Rectal smooth muscle tissue (tissue), 1 donor: ENCODE data around the gene DTWD2.

Source experiments
- H3K27ac ChIP-seq: one replicate; pipeline ENCODE4 v1.7.0; 2013; ENCODE audit warnings: low read depth, low read length, inconsistent platforms
- H3K27me3 ChIP-seq: one replicate; pipeline ENCODE4 v1.7.0; 2013; ENCODE audit warnings: low read length; ENCODE audit not compliant: control insufficient read depth, insufficient read depth
- H3K36me3 ChIP-seq: one replicate; pipeline ENCODE4 v1.7.0; 2013; ENCODE audit warnings: low read length; ENCODE audit not compliant: control insufficient read depth, insufficient read depth
- H3K4me1 ChIP-seq: one replicate; pipeline ENCODE4 v1.7.0; 2013; ENCODE audit warnings: low read length; ENCODE audit not compliant: control insufficient read depth, insufficient read depth
- H3K4me3 ChIP-seq: one replicate; pipeline ENCODE4 v1.7.0; 2013; ENCODE audit warnings: low read length
- H3K9ac ChIP-seq: one replicate; pipeline ENCODE4 v1.7.0; 2013; ENCODE audit warnings: low read length

The DTWD2 gene

DNA sequence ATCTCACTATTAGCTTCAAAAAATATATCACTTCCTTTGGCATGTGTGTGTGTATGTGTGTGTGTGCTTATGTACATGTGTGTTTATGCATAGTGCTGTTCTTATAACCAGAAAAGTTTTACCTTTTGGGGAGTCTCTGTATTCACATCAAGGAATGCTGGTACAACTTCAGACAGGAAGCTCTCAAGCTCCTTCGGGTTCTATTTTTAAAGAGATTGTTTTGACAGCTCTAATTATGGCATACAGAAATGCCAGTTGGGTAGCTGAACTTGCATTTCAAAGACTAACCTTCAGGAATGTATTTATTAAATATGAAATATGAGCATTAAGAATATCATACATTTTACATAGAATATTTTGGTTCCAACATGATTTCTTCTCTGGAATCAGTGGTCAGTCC is 163.1 kb downstream of the DTWD2 start:
- Histone ChIP-seq H3K36me3 (no peaks in the 10 kb centered on the region), H3K27me3 (no peaks in the 10 kb centered on the region), H3K4me3 (no peak overlapping the region), H3K27ac (no peak overlapping the region), H3K4me1 (no peaks in the 10 kb centered on the region), H3K9ac (no peak overlapping the region)

DNA sequence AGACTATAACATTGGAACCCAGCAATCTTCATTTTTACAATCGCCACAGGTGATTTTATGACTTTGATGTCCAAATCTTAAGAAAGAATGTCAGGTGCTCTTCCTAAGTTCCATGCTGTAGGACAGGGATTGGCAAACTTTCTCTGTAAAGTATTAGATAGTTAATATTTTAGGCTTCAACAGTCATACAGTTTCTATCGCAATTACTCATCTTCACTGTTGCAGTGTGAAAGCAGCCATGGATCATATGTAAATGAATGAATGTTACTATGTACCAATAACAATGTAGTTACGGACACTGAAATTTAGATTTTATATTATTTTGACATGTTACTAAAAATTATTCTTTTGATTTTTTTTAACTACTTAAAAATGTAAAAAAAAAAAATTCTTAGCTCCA is 169.7 kb downstream of the DTWD2 start:
- H3K27me3 ChIP-seq = no peaks in the 10 kb centered on the region
- H3K4me3 ChIP-seq = no peak overlapping the region
- no peak overlapping the region for H3K27ac ChIP-seq
- no peaks in the 10 kb centered on the region for H3K36me3 ChIP-seq
- no peak overlapping the region for H3K9ac ChIP-seq
- no peaks in the 10 kb centered on the region for H3K4me1 ChIP-seq

GRCh38 chr5:118808441-118808840 is 179.9 kb downstream of the DTWD2 start:
- no peaks in the 10 kb centered on the region for H3K27me3 ChIP-seq
- H3K36me3 ChIP-seq = no peaks in the 10 kb centered on the region
- no peak overlapping the region for H3K4me3 ChIP-seq
- H3K9ac ChIP-seq = no peak overlapping the region
- H3K4me1 ChIP-seq = no peaks in the 10 kb centered on the region
- H3K27ac ChIP-seq = no peak overlapping the region

DNA sequence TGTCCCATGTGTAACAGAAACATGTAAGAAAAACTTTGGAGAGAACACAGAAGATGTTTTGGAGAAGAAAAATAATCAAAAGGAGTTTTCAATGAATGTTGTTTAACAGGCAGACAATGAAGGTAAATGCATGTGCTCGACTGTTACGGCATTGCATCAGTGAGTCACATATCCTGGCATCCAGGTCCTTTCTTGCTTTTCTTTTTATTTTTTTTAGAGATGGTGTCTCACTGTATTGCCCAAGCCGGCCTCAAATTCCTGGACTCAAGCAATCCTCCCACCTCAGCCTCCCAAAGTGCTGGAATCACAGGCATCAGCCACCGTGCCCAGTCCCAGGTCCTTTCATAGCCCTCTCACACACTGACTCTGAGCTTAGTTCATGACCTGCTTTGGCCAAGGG is 181.8 kb downstream of the DTWD2 start:
- H3K27me3 ChIP-seq = no peaks in the 10 kb centered on the region
- H3K4me3 ChIP-seq = no peak overlapping the region
- H3K9ac ChIP-seq = no peak overlapping the region
- H3K27ac ChIP-seq = no peak overlapping the region
- no peaks in the 10 kb centered on the region for H3K4me1 ChIP-seq
- H3K36me3 ChIP-seq = no peaks in the 10 kb centered on the region

DNA sequence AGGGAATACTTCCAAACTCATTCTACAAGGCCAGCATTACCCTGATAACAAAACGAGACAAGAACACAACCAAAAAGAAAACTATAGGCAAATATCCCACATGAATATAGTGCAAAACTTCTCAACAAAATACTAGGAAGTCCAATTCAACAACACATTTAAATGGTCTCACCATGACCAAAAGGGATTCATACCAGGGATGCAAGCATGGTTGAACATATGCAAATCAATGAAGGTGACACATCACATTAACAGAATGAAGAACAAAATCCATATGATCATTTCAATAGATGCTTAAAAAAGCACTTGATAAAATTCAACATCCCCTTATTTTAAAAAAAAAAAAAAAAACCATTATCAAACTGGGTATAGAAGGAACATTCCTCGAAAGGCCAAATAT is 186.0 kb downstream of the DTWD2 start:
- Histone ChIP-seq H3K27me3 (no peaks in the 10 kb centered on the region), H3K36me3 (no peaks in the 10 kb centered on the region), H3K27ac (no peak overlapping the region), H3K9ac (no peak overlapping the region), H3K4me1 (no peaks in the 10 kb centered on the region), H3K4me3 (no peak overlapping the region)

DNA sequence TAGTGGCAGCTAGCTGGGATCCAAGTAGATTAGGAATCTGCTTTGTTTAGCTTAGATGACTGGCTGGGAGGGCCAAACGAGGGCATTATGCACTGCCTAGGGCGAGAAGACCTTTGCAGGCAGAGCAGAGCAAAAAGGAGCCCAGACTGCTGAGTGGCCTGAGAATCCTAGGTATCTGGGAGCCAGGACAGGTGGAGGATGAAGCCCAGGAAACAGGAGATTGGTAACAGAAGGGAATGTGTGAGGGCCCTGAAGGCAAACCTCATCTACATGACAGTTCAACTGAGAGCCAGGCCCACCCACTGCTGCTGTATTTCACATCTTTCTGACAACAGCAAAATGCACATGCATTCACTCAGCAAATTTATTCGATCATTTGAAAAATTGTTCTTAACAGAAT is 192.3 kb downstream of the DTWD2 start:
- Histone ChIP-seq H3K9ac (no peak overlapping the region), H3K36me3 (no peaks in the 10 kb centered on the region), H3K4me3 (no peak overlapping the region), H3K27ac (no peak overlapping the region), H3K4me1 (peaks cover 6% of the 10 kb centered on the region), H3K27me3 (no peaks in the 10 kb centered on the region)

DNA sequence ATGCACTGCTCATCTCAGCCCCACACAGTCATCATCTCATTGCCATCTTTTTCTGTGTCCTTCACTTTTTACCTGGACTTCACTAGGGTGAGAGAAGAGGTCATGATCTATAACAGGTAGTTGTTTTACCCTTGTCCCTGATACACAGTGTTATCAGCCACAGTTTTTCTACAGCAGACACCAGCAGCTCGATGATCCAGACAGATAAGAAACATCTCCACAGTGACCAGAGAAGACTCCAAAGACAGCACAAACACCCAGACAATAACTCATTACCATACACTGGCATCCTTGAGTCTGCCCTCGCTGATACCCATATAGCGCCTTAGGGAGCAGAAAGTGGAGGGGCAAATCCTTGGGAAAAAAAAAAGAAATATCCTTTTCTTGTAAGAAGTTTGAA is 194.1 kb downstream of the DTWD2 start:
- Histone ChIP-seq H3K27ac (no peak overlapping the region), H3K4me1 (peaks cover 6% of the 10 kb centered on the region), H3K27me3 (no peaks in the 10 kb centered on the region), H3K4me3 (no peak overlapping the region), H3K36me3 (no peaks in the 10 kb centered on the region), H3K9ac (no peak overlapping the region)

DNA sequence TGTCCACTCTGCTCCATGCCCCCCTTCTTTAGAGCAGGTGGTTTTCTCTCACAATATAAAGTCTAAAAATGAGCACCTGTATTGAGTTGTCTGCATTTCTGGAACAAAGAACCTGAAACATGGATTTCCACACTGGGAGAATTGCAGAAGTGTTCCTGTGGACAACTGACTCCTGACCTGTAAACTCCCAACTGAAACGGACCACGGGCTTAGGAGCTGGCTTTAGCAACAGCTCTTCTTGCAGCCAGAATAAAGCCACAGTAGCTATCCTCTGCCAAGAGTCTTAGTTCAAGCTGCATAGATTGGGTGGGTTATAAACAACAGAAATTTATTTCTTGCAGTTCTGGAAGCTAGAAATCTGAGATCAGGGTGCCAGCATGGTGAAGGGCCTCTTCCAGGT is 194.7 kb downstream of the DTWD2 start:
- Histone ChIP-seq H3K36me3 (no peaks in the 10 kb centered on the region), H3K27me3 (no peaks in the 10 kb centered on the region), H3K4me1 (peaks cover 6% of the 10 kb centered on the region), H3K27ac (no peak overlapping the region), H3K9ac (no peak overlapping the region), H3K4me3 (no peak overlapping the region)

DNA sequence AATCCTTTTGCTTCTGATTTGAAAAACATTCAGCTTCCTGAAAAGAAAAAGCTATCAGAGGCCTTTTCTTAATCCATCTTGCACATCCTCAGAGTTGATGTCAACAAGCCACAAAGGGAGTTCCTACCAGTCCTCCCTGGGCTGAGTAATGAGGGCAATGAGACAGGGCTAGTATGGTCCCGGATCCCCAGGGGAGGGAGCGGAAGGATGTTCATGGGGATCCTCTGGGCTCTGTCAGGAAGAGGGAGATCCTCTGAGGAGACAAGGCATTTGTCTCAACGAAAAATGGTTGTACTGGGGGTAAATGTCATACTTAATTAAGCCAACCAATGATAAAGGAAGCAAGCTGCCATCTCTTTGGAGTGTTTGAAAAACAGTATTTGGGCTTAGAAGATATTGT is 195.3 kb downstream of the DTWD2 start:
- peaks cover 6% of the 10 kb centered on the region for H3K4me1 ChIP-seq
- H3K4me3 ChIP-seq = no peak overlapping the region
- H3K27me3 ChIP-seq = no peaks in the 10 kb centered on the region
- H3K9ac ChIP-seq = no peak overlapping the region
- no peaks in the 10 kb centered on the region for H3K36me3 ChIP-seq
- no peak overlapping the region for H3K27ac ChIP-seq

- no peak overlapping the region for H3K9ac ChIP-seq
- no peaks in the 10 kb centered on the region for H3K27me3 ChIP-seq
- no peak overlapping the region for H3K27ac ChIP-seq
- no peak overlapping the region for H3K4me3 ChIP-seq
- no peaks in the 10 kb centered on the region for H3K36me3 ChIP-seq
- peaks cover 6% of the 10 kb centered on the region for H3K4me1 ChIP-seq
These were observed 196.2 kb downstream of the DTWD2 start for GRCh38 chr5:118791926-118792734.

- H3K36me3 ChIP-seq = no peaks in the 10 kb centered on the region
- no peak overlapping the region for H3K9ac ChIP-seq
- H3K27ac ChIP-seq = no peak overlapping the region
- H3K27me3 ChIP-seq = no peaks in the 10 kb centered on the region
- H3K4me1 ChIP-seq = peaks cover 6% of the 10 kb centered on the region
- H3K4me3 ChIP-seq = no peak overlapping the region
These were observed 199.0 kb downstream of the DTWD2 start for GRCh38 chr5:118789366-118789765.

- Histone ChIP-seq H3K4me3 (no peak overlapping the region), H3K4me1 (peaks cover 6% of the 10 kb centered on the region), H3K36me3 (no peaks in the 10 kb centered on the region), H3K9ac (no peak overlapping the region), H3K27ac (no peak overlapping the region), H3K27me3 (no peaks in the 10 kb centered on the region)
These were observed 200.0 kb downstream of the DTWD2 start for GRCh38 chr5:118788351-118788750.
